ENCODE data around the gene CYB5RL.
"Not testable (repeated sequence)": the region's sequence is repeated elsewhere in the genome, so short reads cannot be mapped to it uniquely, and the experiment has no call there.

The CYB5RL gene

DNA sequence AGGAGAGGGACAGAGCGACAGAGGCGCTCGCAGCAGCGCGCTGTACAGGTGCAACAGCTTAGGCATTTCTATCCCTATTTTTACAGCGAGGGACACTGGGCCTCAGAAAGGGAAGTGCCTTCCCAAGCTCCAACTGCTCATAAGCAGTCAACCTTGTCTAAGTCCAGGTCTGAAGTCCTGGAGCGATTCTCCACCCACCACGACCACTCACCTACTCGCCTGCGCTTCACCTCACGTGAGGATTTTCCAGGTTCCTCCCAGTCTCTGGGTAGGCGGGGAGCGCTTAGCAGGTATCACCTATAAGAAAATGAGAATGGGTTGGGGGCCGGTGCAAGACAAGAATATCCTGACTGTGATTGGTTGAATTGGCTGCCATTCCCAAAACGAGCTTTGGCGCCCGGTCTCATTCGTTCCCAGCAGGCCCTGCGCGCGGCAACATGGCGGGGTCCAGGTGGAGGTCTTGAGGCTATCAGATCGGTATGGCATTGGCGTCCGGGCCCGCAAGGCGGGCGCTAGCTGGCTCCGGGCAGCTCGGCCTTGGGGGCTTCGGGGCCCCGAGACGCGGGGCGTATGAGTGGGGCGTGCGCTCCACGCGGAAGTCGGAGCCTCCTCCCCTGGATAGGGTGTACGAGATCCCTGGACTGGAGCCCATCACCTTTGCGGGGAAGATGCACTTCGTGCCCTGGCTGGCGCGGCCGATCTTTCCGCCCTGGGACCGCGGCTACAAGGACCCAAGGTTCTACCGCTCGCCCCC lies at the start of gene CYB5RL, which contains the start of gene MRPL37:
TSS of gene CYB5RL (minus strand) at position 266 of the 754 bp plus-strand sequence. CDS start 4,414 bp downstream, outside the sequence.
TSS of gene MRPL37 (plus strand) at position 403 of the 754 bp plus-strand sequence. CDS start at position 480, 77 bp downstream.
- peak; percentile 75 to 86 for DNase-seq (ENCODE audit: low read depth in 2 of 2)

DNA sequence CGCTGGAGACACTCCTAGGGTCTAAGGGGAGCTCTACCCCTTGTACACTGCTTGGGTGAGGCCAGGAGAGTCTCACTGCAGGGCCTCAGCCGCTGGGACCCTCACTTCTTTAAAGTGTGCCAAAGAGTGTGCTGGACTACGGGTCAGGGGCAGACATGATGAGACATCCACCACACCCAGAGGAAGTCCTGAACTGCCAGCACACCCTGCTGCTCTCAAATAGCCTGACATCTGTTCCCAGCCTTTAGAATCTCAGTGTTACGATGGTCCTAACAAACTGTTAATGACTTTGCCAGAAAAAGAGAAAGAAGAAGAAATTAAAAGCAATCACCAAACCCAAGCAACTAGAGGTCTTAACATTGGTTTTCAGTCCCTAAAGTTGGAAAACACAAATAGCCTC lies 49.1 kb upstream of the CYB5RL start:
- DNase-seq (ENCODE audit: low read depth in 2 of 2) = no peak

- DNase-seq (ENCODE audit: low read depth in 2 of 2) = no peak
Measured at GRCh38 chr1:54247863-54248515, 48.2 kb upstream of the CYB5RL start.

- DNase-seq (ENCODE audit: low read depth in 2 of 2) = no peak
Measured at GRCh38 chr1:54246116-54246721, 46.4 kb upstream of the CYB5RL start.

DNA sequence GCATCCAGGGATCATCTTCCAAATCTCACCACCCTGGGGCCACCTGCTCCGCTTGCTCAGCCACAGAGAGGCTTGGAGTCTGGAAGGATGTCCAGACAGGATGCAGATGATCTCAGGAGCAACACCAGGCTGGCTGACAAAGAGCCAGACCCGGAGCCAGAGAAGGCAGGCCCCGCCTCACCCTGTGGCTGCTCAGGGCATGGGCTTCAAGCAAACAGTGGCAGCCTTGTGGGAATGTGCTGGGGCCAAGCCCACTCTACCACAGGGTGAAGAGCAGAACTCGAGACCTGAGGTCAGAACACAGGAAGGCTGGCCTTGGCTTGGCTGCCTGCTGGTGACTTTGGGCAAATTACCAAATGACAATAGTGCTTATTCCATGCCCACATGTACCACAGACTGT lies 45.7 kb upstream of the CYB5RL start:
- DNase-seq (ENCODE audit: low read depth in 2 of 2) = no peak

DNA sequence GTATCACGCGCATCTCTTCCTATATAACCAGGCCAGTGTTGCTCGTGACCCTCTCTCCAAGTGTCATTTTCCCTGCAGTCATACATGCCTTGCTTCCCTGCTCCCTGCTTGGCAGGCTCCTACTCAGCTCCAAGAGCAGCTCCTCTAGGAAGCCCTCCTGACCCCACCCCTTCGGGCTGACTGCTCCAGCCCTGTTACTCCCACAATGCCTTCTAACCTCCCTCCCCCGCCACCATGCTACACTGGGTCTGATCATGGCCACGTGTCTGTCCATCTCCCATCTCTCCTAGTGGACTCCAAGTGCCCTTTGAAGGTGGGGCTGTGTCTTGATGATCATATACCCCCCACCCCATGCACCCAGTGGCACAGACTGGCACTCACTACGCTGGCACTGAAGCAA lies 44.8 kb upstream of the CYB5RL start:
- no peak for DNase-seq (ENCODE audit: low read depth in 2 of 2)

GRCh38 chr1:54243022-54243421 lies 43.2 kb upstream of the CYB5RL start:
- no peak for DNase-seq (ENCODE audit: low read depth in 2 of 2)

- no peak for DNase-seq (ENCODE audit: low read depth in 2 of 2)
Measured at GRCh38 chr1:54241364-54241763, 41.5 kb upstream of the CYB5RL start.

DNA sequence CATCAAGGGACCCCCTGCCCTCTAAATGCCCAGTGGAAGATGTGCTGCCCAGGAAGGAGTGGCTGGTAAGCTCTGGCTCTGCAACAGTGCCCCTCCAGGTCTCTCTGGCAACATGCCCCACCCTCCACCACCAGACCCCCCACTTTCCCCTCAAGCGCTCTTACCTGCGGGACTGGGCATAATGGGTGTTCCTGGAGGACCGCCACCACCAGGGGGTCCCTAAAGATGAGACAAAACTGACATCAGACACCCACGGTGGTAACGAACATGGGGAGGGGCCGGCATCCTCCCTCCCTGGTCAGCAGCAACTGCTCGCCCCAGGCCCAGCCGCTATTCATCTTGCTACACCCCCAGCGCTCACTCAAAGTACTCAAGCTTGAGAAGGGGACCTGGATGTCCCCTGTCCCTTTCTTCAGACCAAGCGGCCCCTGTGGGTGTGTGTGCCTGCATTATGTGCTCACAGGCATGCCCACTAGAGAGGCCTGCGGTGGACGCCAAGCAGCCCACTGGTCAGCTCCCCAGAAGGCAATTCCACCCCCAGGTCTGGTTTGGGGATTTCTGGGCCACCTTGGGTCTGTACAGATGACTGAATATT lies 41.0 kb upstream of the CYB5RL start:
- DNase-seq (ENCODE audit: low read depth in 2 of 2) = no peak

- no peak for DNase-seq (ENCODE audit: low read depth in 2 of 2)
Measured at GRCh38 chr1:54239631-54240031, 39.8 kb upstream of the CYB5RL start.

GRCh38 chr1:54239035-54239383 lies 39.2 kb upstream of the CYB5RL start:
- DNase-seq (ENCODE audit: low read depth in 2 of 2) = no peak

DNA sequence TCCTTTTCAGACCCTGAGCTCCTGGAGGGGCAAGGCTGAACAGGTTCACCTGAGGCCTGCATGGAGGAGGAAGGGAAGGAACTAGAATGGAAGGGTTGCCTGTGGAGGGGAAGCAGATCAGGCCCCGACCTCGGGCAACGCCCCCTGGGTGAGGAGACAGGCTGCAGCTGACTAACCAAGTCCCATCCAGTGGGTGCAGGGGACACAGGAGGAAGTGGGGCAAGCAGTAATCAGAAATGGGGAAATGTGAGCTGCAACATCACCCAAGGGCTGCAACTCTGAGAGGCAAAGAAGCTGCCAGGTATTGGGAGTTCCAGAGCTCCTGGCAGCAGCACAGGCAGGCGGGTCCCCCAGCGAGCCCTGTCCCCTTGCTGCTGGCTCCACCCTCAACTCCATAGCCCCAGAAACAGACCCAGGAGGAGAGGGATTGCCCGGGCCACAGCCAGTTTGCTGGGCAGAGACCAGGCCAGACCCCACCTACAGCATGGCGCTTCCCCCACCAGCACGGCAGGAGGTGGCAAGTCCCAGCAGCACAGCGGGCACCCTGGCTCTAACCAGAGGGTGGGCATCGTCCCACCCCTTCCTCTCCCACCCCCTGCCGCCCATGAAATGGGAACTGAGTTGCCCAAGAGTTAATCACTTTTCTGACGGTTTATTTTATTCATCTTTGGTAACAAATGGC lies 38.7 kb upstream of the CYB5RL start:
- DNase-seq (ENCODE audit: low read depth in 2 of 2) = no peak

DNA sequence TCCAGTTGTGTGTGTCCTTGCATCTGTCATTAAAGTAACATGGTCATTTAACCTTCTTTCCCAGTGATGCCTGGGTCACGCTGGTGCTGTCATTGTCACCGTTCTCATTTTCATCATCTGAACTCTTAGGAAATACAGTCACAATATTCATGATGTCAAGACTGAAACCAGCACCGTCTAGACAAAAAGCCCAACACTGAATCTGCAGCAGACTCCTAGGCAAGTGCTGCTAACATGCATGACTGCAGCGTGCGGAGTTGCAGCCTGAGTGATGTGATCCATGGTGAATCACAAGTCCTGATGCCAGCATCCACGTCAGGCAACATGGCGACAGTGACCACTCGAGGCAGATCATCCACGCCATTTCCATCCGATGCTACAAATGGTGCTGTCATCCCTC lies 37.8 kb upstream of the CYB5RL start:
- DNase-seq (ENCODE audit: low read depth in 2 of 2) = no peak

- no peak for DNase-seq (ENCODE audit: low read depth in 2 of 2)
Measured at GRCh38 chr1:54234284-54234683, 34.5 kb upstream of the CYB5RL start.

GRCh38 chr1:54233196-54233595 lies 33.4 kb upstream of the CYB5RL start:
- not testable (repeated sequence) for DNase-seq (ENCODE audit: low read depth in 2 of 2)

GRCh38 chr1:54230507-54231339 lies 30.9 kb upstream of the CYB5RL start:
- DNase-seq (ENCODE audit: low read depth in 2 of 2) = no peak

- no peak for DNase-seq (ENCODE audit: low read depth in 2 of 2)
Measured at GRCh38 chr1:54229281-54229891, 29.6 kb upstream of the CYB5RL start.

DNA sequence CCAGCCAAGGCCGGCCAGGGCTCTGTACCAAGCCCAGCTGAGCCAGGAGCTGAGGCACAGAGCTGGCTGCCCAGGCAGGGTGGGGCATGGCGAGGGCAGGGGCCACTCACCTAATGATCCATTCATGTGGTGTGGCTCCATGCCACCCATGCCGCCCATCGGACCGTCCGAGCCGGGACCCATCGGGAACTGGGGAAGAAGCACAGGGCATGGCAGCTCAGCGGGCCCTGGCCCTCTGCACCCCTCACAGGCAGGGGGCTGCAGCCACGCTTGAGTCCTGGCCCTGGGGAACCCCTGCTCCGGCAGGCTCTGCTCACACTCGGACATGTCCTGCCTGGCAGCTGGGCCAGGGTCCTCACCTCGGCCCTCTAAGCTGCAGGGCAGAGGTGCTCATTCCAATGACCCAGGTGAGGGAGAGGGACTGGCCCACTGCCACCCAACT lies 28.8 kb upstream of the CYB5RL start:
- DNase-seq (ENCODE audit: low read depth in 2 of 2) = no peak

- DNase-seq (ENCODE audit: low read depth in 2 of 2) = no peak
Measured at GRCh38 chr1:54227891-54228310, 28.1 kb upstream of the CYB5RL start.

GRCh38 chr1:54227091-54227602 lies 27.3 kb upstream of the CYB5RL start:
- no peak for DNase-seq (ENCODE audit: low read depth in 2 of 2)
